Lower lobe of right lung (tissue), 2 donors: ENCODE data around the gene SBK3. TPM values are rescaled to one million over a fixed set of nuclear protein-coding genes. Genes with fewer than 3 reads are reported as not detected.
A peak's percentile ranks its signal among the peaks of the same experiment; 100 is the strongest.

Source experiments
- ATAC-seq, 2 donors: fragments of 200-7000 bp; cut with Tn5 transposase; one replicate each; pipeline ENCODE4 v1.9.1; 2020 to 2022; ENCODE audit warnings: mild to moderate bottlenecking in 2 of 2, moderate library complexity in 2 of 2
- DNase-seq: peaks from one replicate; pipeline ENCODE4 v3.0.0-alpha.2; 2020
- H3K27ac ChIP-seq: fragments of 200-600 bp; one replicate; pipeline ENCODE4 v1.8.0; 2022
- H3K27me3 ChIP-seq: fragments of 200-600 bp; one replicate; pipeline ENCODE4 v1.8.0; 2022; ENCODE audit warnings: low read depth
- H3K36me3 ChIP-seq: fragments of 200-600 bp; one replicate; pipeline ENCODE4 v1.8.0; 2022; ENCODE audit warnings: mild to moderate bottlenecking
- H3K4me1 ChIP-seq: fragments of 200-600 bp; one replicate; pipeline ENCODE4 v1.8.0; 2022
- H3K4me3 ChIP-seq: fragments of 200-600 bp; one replicate; pipeline ENCODE4 v1.8.0; 2022; ENCODE audit warnings: mild to moderate bottlenecking
- H3K9me3 ChIP-seq: fragments of 200-600 bp; one replicate; pipeline ENCODE4 v1.8.0; 2022
- intact Hi-C: fragments of 100-400 bp; cut with DNase I; formaldehyde crosslinking; loops from one replicate; pipeline ENCODE4 v1.11.0; 2022
- total RNA-seq: library from RNA; stranded (reverse); fragmentation: NEBNext Ultra II Directional; extraction: Animal tissue kit (Norgen Biotek cat#: 25700); gene quantifications from one replicate; pipeline ENCODE4 v1.2.1, GENCODE V29; 2021
- TF ChIP-seq, protein P1 (sequence below): fragments of 200-600 bp; IDR thresholded peaks from one replicate; pipeline ENCODE4 v1.8.0; 2022; ENCODE audit warnings: antibody characterized with exemption, mild to moderate bottlenecking
- donor health status: DM: no; HTN: yes; CAD: no; lungs with severe emphysema.

The SBK3 gene
- total RNA-seq, 1 donor from 2014 or later = 0.80 TPM

DNA sequence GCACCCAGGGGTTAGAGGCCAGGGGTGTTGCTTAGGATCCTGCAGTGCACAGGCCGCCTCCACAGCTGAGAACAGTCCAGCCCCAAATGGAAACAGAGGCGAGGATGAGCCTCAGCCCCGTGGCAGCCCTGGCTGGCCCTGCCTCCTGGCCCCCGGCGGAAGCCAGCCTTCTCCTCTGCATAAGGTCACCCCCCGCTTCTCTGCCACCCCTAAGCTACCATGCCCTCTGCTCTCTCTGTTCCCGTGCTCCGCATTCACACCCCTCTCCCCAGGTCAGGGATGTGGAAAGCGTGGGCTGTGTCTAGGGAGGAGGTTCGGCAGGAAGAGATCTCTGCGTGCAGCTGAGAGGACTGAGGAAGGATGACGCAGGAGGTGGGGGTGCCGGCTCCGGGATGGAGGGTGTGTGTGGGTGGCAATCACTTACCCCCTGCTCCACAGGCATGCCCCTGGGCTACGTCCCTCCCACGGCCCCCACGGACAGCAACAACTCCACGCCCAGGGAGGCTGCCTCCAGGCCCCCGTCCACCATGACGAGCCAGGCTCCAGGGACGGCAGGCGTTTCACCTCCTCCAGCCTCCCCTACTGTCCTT, 51.1 kb downstream of the SBK3 start:
- H3K4me1 ChIP-seq = peaks cover 5% of the 10 kb centered on the region
- H3K4me3 ChIP-seq = peak overlapping the region; percentile 37
- H3K27ac ChIP-seq = peak overlapping the region; percentile 58
- intact Hi-C loops = no loop called here
- DNase-seq (peak; percentile 44), ATAC-seq (peak; percentile 35 to 37)
- TF ChIP-seq, protein P1, sequence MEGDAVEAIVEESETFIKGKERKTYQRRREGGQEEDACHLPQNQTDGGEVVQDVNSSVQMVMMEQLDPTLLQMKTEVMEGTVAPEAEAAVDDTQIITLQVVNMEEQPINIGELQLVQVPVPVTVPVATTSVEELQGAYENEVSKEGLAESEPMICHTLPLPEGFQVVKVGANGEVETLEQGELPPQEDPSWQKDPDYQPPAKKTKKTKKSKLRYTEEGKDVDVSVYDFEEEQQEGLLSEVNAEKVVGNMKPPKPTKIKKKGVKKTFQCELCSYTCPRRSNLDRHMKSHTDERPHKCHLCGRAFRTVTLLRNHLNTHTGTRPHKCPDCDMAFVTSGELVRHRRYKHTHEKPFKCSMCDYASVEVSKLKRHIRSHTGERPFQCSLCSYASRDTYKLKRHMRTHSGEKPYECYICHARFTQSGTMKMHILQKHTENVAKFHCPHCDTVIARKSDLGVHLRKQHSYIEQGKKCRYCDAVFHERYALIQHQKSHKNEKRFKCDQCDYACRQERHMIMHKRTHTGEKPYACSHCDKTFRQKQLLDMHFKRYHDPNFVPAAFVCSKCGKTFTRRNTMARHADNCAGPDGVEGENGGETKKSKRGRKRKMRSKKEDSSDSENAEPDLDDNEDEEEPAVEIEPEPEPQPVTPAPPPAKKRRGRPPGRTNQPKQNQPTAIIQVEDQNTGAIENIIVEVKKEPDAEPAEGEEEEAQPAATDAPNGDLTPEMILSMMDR = no peak
- no peaks in the 10 kb centered on the region for H3K36me3 ChIP-seq
- H3K9me3 ChIP-seq = no peaks in the 10 kb centered on the region
- H3K27me3 ChIP-seq = peaks cover 15% of the 10 kb centered on the region

DNA sequence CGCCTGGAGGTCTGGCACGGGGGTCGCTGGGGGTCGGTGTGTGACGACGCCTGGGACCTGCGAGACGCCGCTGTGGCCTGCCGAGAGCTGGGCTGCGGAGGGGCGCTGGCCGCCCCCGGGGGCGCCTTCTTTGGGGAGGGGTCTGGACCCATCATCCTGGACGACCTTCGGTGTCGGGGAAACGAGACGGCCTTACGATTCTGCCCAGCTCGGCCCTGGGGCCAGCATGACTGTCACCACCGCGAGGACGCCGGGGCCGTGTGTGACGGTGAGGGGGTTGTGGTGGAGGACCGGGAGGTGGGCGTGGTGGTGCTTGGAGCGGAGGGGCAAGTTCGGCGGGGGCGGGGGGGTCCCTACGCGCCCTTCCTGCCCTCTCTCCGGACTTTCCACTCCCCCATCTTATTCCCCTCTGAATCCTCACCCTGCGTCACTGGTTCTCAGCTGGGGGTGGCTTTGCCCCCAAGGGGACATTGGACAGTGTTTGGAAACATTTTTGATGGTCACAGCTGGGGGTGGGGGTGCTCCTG, 51.6 kb downstream of the SBK3 start:
- H3K36me3 ChIP-seq = no peaks in the 10 kb centered on the region
- DNase-seq = no peak
- peaks cover 17% of the 10 kb centered on the region for H3K27me3 ChIP-seq
- H3K9me3 ChIP-seq = no peaks in the 10 kb centered on the region
- H3K4me3 ChIP-seq = peak overlapping the region; percentile 37
- intact Hi-C loops = no loop called here
- H3K27ac ChIP-seq = peak overlapping the region; percentile 58
- TF ChIP-seq, protein P1 = no peak
- ATAC-seq = peak in 1 of 2 donors; percentile 5
- peaks cover 5% of the 10 kb centered on the region for H3K4me1 ChIP-seq

DNA sequence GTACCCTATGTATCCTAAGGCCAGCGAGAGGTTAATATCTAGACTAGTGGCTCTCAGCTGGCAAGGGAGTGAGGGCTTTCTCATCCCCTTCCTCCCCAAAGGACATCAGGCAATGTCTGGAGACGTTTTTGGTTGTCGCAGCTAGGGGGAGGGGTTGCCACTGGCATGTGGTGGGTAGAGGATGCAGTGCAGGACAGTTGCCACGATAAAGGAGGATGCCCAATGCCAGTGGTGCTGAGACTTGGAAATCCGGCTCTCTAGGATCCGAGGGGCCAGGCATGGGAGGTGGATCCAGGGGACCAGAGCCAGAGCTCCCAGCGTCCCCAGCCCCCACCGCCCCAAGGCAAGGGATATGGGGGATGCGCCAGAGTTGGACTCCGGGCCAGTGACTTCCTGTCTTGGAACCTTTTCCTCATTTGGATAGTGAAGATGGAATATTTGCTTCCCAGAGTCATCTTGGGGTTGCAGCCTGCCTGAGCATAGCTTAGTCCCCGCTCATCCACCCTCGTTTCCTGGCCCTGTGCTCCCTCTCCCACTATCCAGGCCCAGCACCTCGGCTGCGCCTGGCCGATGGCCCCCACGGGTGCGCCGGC, 52.2 kb downstream of the SBK3 start:
- no peak for DNase-seq
- intact Hi-C loops = no loop called here
- Histone ChIP-seq H3K9me3 (no peaks in the 10 kb centered on the region), H3K27me3 (peaks cover 17% of the 10 kb centered on the region), H3K27ac (peak overlapping the region; percentile 58), H3K4me3 (peak overlapping the region; percentile 37), H3K4me1 (peaks cover 5% of the 10 kb centered on the region), H3K36me3 (no peaks in the 10 kb centered on the region)
- TF ChIP-seq, protein P1 = no peak
- no peak for ATAC-seq

DNA sequence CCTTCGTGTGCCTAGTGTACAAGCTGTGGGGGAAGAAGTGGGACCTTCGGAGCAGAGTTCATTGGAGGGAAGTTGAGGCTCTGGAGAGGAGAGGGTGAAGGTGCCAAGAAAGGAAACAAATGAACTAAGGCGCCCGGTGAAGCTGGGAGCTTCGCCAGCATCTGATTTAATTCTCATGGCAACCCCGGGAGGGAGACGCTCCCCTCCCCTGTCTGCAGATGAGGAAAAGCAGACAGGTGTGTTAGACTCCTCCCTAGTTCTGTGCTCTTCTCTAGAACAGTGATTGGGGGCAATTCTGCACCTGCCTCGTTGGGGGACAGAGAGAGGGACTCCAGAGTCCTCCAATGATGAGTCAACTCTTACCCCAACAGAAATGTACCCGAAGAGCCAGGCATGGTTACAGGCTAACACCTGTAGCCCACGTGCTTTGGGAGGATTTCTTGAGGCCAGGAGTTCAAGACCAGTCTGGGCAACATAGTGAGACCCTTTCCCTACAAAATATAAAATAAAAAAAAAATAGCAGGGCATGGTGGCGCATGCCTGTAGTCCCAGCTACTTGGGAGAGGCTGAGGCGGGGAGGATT, 52.9 kb downstream of the SBK3 start:
- no peak for ATAC-seq
- TF ChIP-seq, protein P1 = no peak
- peaks cover 17% of the 10 kb centered on the region for H3K27me3 ChIP-seq
- DNase-seq = no peak
- H3K27ac ChIP-seq = no peak overlapping the region
- no peak overlapping the region for H3K4me3 ChIP-seq
- intact Hi-C loops = no loop called here
- H3K9me3 ChIP-seq = no peaks in the 10 kb centered on the region
- no peaks in the 10 kb centered on the region for H3K36me3 ChIP-seq
- H3K4me1 ChIP-seq = peaks cover 11% of the 10 kb centered on the region

DNA sequence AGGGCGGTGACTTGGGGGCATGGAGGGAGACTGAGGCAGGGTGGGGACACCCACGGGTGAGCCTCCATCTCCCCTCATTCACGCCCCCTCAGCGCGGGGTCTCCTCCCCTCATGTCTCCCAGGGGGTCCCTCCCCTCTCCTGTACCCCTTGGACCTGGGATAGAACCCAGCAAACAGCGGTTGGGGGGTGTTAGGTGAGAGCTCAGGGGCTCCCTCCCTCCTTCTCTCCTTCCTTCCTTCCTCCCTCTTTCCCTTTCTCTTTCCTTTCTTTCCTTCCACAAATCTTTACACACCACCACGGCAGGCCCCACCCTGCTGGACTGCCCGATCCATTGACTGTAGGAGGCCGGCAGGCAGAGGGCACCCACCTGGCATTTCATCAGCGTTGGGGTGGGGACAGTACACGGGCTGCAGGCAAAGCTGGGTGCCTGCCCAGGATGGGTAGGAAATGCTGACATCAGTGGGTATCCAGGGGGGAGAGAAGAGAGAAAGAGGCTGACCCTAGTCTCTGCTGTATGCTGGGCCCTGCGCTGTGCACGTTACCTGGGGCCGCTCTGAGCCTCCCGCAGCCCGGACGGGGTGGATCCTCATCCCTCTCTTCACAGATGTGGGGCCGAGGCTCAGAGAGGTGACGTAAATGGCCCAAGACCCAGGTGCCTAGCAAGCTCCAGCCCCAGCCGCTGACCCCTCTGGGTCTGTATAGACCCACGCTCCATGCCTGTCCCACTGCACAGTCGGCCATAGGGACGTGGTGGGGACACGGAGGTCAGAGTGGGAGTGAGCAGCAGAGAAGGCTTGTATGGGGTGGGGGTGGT, 53.6 kb downstream of the SBK3 start:
- H3K27ac ChIP-seq = no peak overlapping the region
- TF ChIP-seq, protein P1 = no peak
- H3K27me3 ChIP-seq = peaks cover 17% of the 10 kb centered on the region
- intact Hi-C loops = no loop called here
- no peaks in the 10 kb centered on the region for H3K9me3 ChIP-seq
- H3K4me3 ChIP-seq = no peak overlapping the region
- H3K4me1 ChIP-seq = peaks cover 18% of the 10 kb centered on the region
- DNase-seq (no peak), ATAC-seq (no peak)
- no peaks in the 10 kb centered on the region for H3K36me3 ChIP-seq
